SKM-1 treated with dmso at 0.1 percent for 144 hours (cell line): ENCODE data around the gene MMS19.
"Not testable (repeated sequence)": the region's sequence is repeated elsewhere in the genome, so short reads cannot be mapped to it uniquely, and the experiment has no call there.

Experiments used
- DNase-seq: peaks from one replicate; lab custom pipeline; 2025; ENCODE audit not compliant: unreplicated experiment; lab: John Stamatoyannopoulos, UW

MMS19 gene

GRCh38 chr10:97529685-97530465 lies 31.7 kb upstream of the MMS19 start:
- DNase-seq, result no peak

- DNase-seq, result not testable (repeated sequence)
These were observed 30.7 kb upstream of the MMS19 start for GRCh38 chr10:97528876-97529275.

GRCh38 chr10:97525683-97526110 lies 27.5 kb upstream of the MMS19 start:
- DNase-seq, result no peak

GRCh38 chr10:97525086-97525485 lies 26.9 kb upstream of the MMS19 start:
- no peak for DNase-seq

GRCh38 chr10:97522937-97523336 lies 24.7 kb upstream of the MMS19 start:
- no peak for DNase-seq

- DNase-seq, result no peak
These were observed 23.8 kb upstream of the MMS19 start for GRCh38 chr10:97522071-97522470.

- DNase-seq, result no peak
These were observed 22.9 kb upstream of the MMS19 start for GRCh38 chr10:97520978-97521761.

GRCh38 chr10:97520520-97520919 lies 22.3 kb upstream of the MMS19 start:
- no peak for DNase-seq

- DNase-seq, result no peak
These were observed 21.1 kb upstream of the MMS19 start for GRCh38 chr10:97519342-97519741.

GRCh38 chr10:97518301-97519043 lies 20.2 kb upstream of the MMS19 start:
- no peak for DNase-seq

- DNase-seq, result no peak
These were observed 19.6 kb upstream of the MMS19 start for GRCh38 chr10:97517778-97518300.

- DNase-seq, result no peak
These were observed 19.0 kb upstream of the MMS19 start for GRCh38 chr10:97517096-97517750.

GRCh38 chr10:97515271-97515978 lies 17.2 kb upstream of the MMS19 start:
- DNase-seq, result no peak

GRCh38 chr10:97514344-97514743 lies 16.1 kb upstream of the MMS19 start:
- DNase-seq, result no peak

- no peak for DNase-seq
These were observed 14.8 kb upstream of the MMS19 start for GRCh38 chr10:97512993-97513392.

- DNase-seq, result no peak
These were observed 13.7 kb upstream of the MMS19 start for GRCh38 chr10:97511711-97512440.

GRCh38 chr10:97510686-97511085 lies 12.5 kb upstream of the MMS19 start:
- no peak for DNase-seq

- no peak for DNase-seq
These were observed 11.0 kb upstream of the MMS19 start for GRCh38 chr10:97509120-97509680.

- no peak for DNase-seq
These were observed 10.1 kb upstream of the MMS19 start for GRCh38 chr10:97508342-97508741.
